H1 (cell line): Measurements from ENCODE around the gene ATP6V0E2. TPM values are rescaled to one million over a fixed set of nuclear protein-coding genes. Genes with fewer than 3 reads are reported as not detected.

Experiments used
- CTCF ChIA-PET: fragments of 300-600 bp; sonication (Branson Sonifier 250); formaldehyde crosslinking; loops from one replicate; lab custom pipeline; 2021; ENCODE audit not compliant: partially characterized antibody; lab: Charles Lee
- POLR2A ChIA-PET: fragments of 300-600 bp; sonication (Branson Sonifier 250); formaldehyde crosslinking; loops from one replicate; lab custom pipeline; 2021; ENCODE audit warnings: inconsistent platforms; ENCODE audit not compliant: partially characterized antibody; lab: Charles Lee
- DNase-seq, 2 experiments: peaks; one replicate each; pipeline versions ENCODE4 v3.0.0 to v3.0.0-alpha.2; 2010 to 2022; ENCODE audit warnings: low spot score in 2 of 2, low read depth in 1 of 2, mixed read lengths in 1 of 2
- FAIRE-seq: peaks from 2 replicates; lab custom pipeline; 2011; peaks lifted over from hg19 to GRCh38; lab: Jason Lieb, UNC
- H2AFZ ChIP-seq: 2 replicates; pipeline ENCODE4 v1.8.1; 2012; ENCODE audit warnings: low read length, inconsistent platforms
- H2AK5ac ChIP-seq: 2 replicates; pipeline ENCODE4 v1.6.1; 2013; ENCODE audit warnings: low read depth, low read length
- H2BK120ac ChIP-seq: replicated peaks from 2 replicates; pipeline ENCODE3; 2013; ENCODE audit warnings: low read depth, low read length, inconsistent platforms
- H2BK12ac ChIP-seq: 2 replicates; pipeline ENCODE4 v1.6.1; 2013; ENCODE audit warnings: low read depth, low read length
- H2BK15ac ChIP-seq: 2 replicates; pipeline ENCODE4 v1.6.1; 2013; ENCODE audit warnings: low read length
- H2BK20ac ChIP-seq: 2 replicates; pipeline ENCODE4 v1.6.1; 2013; ENCODE audit warnings: low read length
- H2BK5ac ChIP-seq: 2 replicates; pipeline ENCODE4 v1.6.1; 2013; ENCODE audit warnings: low read depth, low read length
- H3K14ac ChIP-seq: 2 replicates; pipeline ENCODE4 v1.6.1; 2013; ENCODE audit warnings: inconsistent platforms; ENCODE audit not compliant: insufficient read length
- H3K18ac ChIP-seq: 2 replicates; pipeline ENCODE4 v1.6.1; 2013; ENCODE audit warnings: low read length; ENCODE audit errors: extremely low read depth
- H3K23ac ChIP-seq: 2 replicates; pipeline ENCODE4 v1.6.1; 2013; ENCODE audit warnings: inconsistent platforms; ENCODE audit not compliant: insufficient read length
- H3K23me2 ChIP-seq: 2 replicates; pipeline ENCODE4 v1.6.1; 2013; ENCODE audit warnings: low read depth, low read length
- H3K27ac ChIP-seq: 2 replicates; pipeline ENCODE4 v1.6.1; 2011; ENCODE audit warnings: low read depth, low read length, inconsistent platforms
- H3K27me3 ChIP-seq, 4 experiments: replicated peaks in 1 of 4; 1 replicate in 1 of 4; 2 replicates in 3 of 4; pipeline versions ENCODE4 v1.6.1 to v1.8.1; 2011 to 2013; ENCODE audit warnings: low read length in 3 of 4, mild to moderate bottlenecking in 3 of 4, inconsistent platforms in 2 of 4, mixed read lengths in 2 of 4, moderate library complexity in 1 of 4; ENCODE audit not compliant: control insufficient read depth in 3 of 4, insufficient read depth in 3 of 4; ENCODE audit errors: extremely low read depth in 1 of 4
- H3K36me3 ChIP-seq, 4 experiments: 2 replicates each; pipeline versions ENCODE4 v1.6.1 to v1.8.1; 2011 to 2013; ENCODE audit warnings: mild to moderate bottlenecking in 4 of 4, low read length in 3 of 4, moderate library complexity in 2 of 4, control low read depth in 1 of 4, inconsistent platforms in 1 of 4; ENCODE audit not compliant: insufficient read depth in 4 of 4, control insufficient read depth in 2 of 4
- H3K4ac ChIP-seq: replicated peaks from 2 replicates; pipeline ENCODE3; 2013; ENCODE audit warnings: low read length, low read depth, mixed read lengths, inconsistent platforms; ENCODE audit not compliant: insufficient read length
- H3K4me1 ChIP-seq, 4 experiments: replicated peaks in 1 of 4; 1 replicate in 1 of 4; 2 replicates in 3 of 4; pipeline versions ENCODE4 v1.6.1 to v1.8.1; 2011 to 2013; ENCODE audit warnings: low read length in 3 of 4, inconsistent platforms in 2 of 4, mixed read lengths in 1 of 4; ENCODE audit not compliant: insufficient read depth in 4 of 4, control insufficient read depth in 3 of 4
- H3K4me2 ChIP-seq, 2 experiments: 2 replicates each; pipeline versions ENCODE4 v1.6.1 to v1.8.1; 2011 to 2013; ENCODE audit warnings: low read depth in 2 of 2, low read length in 2 of 2, control low read depth in 1 of 2, inconsistent platforms in 1 of 2, mild to moderate bottlenecking in 1 of 2; ENCODE audit not compliant: insufficient read depth in 1 of 2
- H3K4me3 ChIP-seq, 4 experiments: fragments of 200-600, 300-600 bp in 1 of 4; sonication (generic), shearing (Covaris generic), sonication (Bioruptor Twin) in 1 of 4; 2 replicates each; pipeline versions ENCODE4 v1.5.1 to v1.8.1; 2011 to 2016; ENCODE audit warnings: low read length in 4 of 4, low read depth in 3 of 4, control low read depth in 2 of 4, inconsistent platforms in 2 of 4, mild to moderate bottlenecking in 2 of 4, mixed read lengths in 1 of 4, moderate library complexity in 1 of 4; ENCODE audit not compliant: insufficient read depth in 2 of 4; ENCODE audit errors: extremely low read depth in 1 of 4
- H3K56ac ChIP-seq: replicated peaks from 2 replicates; pipeline ENCODE3; 2013; ENCODE audit warnings: low read depth, mild to moderate bottlenecking, mixed read lengths, low read length, inconsistent platforms; ENCODE audit not compliant: insufficient read length
- H3K79me1 ChIP-seq: 2 replicates; pipeline ENCODE4 v1.6.1; 2013; ENCODE audit warnings: low read depth, low read length, control low read depth
- H3K79me2 ChIP-seq, 2 experiments: 2 replicates each; pipeline versions ENCODE4 v1.6.1 to v1.8.1; 2012 to 2013; ENCODE audit warnings: low read length in 2 of 2, mild to moderate bottlenecking in 2 of 2, inconsistent platforms in 1 of 2; ENCODE audit not compliant: insufficient read depth in 2 of 2, control insufficient read depth in 1 of 2
- H3K9ac ChIP-seq, 4 experiments: replicated peaks in 1 of 4; 1 replicate in 1 of 4; 2 replicates in 3 of 4; pipeline versions ENCODE4 v1.6.1 to v1.8.1; 2011 to 2013; ENCODE audit warnings: low read depth in 3 of 4, low read length in 3 of 4, control low read depth in 2 of 4, mild to moderate bottlenecking in 2 of 4, moderate library complexity in 2 of 4, inconsistent platforms in 1 of 4; ENCODE audit errors: extremely low read depth in 1 of 4
- H3K9me3 ChIP-seq, 2 experiments: 2 replicates each; pipeline versions ENCODE4 v1.6.1 to v1.8.1; 2012 to 2013; ENCODE audit warnings: mild to moderate bottlenecking in 2 of 2, moderate library complexity in 2 of 2, control low read depth in 1 of 2, inconsistent platforms in 1 of 2, low read depth in 1 of 2, low read length in 1 of 2, mixed read lengths in 1 of 2; ENCODE audit not compliant: insufficient read depth in 2 of 2
- H4K20me1 ChIP-seq, 2 experiments: replicated peaks in 1 of 2; 2 replicates each; pipeline versions ENCODE3 to v1.8.1; 2011 to 2013; ENCODE audit warnings: inconsistent platforms in 2 of 2, low read length in 2 of 2, mild to moderate bottlenecking in 1 of 2; ENCODE audit not compliant: insufficient read depth in 2 of 2, control insufficient read depth in 1 of 2
- H4K5ac ChIP-seq: 2 replicates; pipeline ENCODE4 v1.6.1; 2013; ENCODE audit warnings: low read length, low read depth, mixed read lengths, inconsistent platforms; ENCODE audit not compliant: insufficient read length
- H4K8ac ChIP-seq: 2 replicates; pipeline ENCODE4 v1.8.0; 2013; ENCODE audit warnings: mild to moderate bottlenecking, moderate library complexity, low read length, inconsistent platforms; ENCODE audit not compliant: insufficient read depth; ENCODE audit errors: extremely low read depth
- H4K91ac ChIP-seq: replicated peaks from 2 replicates; pipeline ENCODE3; 2013; ENCODE audit warnings: low read length, mixed read lengths, inconsistent platforms; ENCODE audit not compliant: insufficient read length
- BRCA1 ChIP-seq: IDR thresholded peaks from 2 replicates; pipeline ENCODE4 v1.6.1; 2012; ENCODE audit warnings: low read depth, low read length, improper control_type of control experiment
- CREB1 ChIP-seq: IDR thresholded peaks from 2 replicates; pipeline ENCODE4 v1.6.1; 2012; ENCODE audit warnings: inconsistent platforms
- EGR1 ChIP-seq: IDR thresholded peaks from 2 replicates; pipeline ENCODE4 v1.6.1; 2011; ENCODE audit warnings: low read depth, low read length, borderline replicate concordance
- FOSL1 ChIP-seq: IDR thresholded peaks from 2 replicates; pipeline ENCODE4 v1.6.1; 2011; ENCODE audit warnings: mild to moderate bottlenecking, low read depth, low read length, moderate library complexity; ENCODE audit not compliant: insufficient read depth
- HDAC6 ChIP-seq: IDR thresholded peaks from one replicate; pipeline ENCODE4 v1.7.1; 2012; ENCODE audit warnings: low read depth, mild to moderate bottlenecking, inconsistent platforms, low read length, moderate library complexity
- NRF1 ChIP-seq: IDR thresholded peaks from 2 replicates; pipeline ENCODE4 v1.6.1; 2011; ENCODE audit warnings: mild to moderate bottlenecking, low read depth, low read length, improper control_type of control experiment
- RBBP5 ChIP-seq: IDR thresholded peaks from 2 replicates; pipeline ENCODE4 v1.7.1; 2012; ENCODE audit warnings: low read depth, mild to moderate bottlenecking, inconsistent platforms, low read length, moderate library complexity, borderline replicate concordance
- RXRA ChIP-seq: IDR thresholded peaks from 2 replicates; pipeline ENCODE4 v1.6.1; 2011; ENCODE audit warnings: low read depth, mild to moderate bottlenecking, low read length, moderate library complexity; ENCODE audit not compliant: insufficient read depth
- SIRT6 ChIP-seq: IDR thresholded peaks from one replicate; pipeline ENCODE4 v1.7.1; 2012; ENCODE audit warnings: low read length, inconsistent platforms
- TAF1 ChIP-seq: IDR thresholded peaks from 2 replicates; pipeline ENCODE4 v1.6.1; 2011; ENCODE audit warnings: mild to moderate bottlenecking, low read depth, low read length
- TEAD4 ChIP-seq: IDR thresholded peaks from 2 replicates; pipeline ENCODE4 v1.6.1; 2012; ENCODE audit warnings: low read depth, low read length, inconsistent platforms, mixed read lengths
- WGBS, 2 experiments: shearing (Covaris generic) in 1 of 2; methylation state at CpG; one replicate each; pipeline versions ENCODE4 v1.1.6 to v1.1.7; 2013 to 2015; ENCODE audit warnings: low lambda C conversion rate in 2 of 2, mixed read lengths in 2 of 2, inconsistent platforms in 1 of 2, low coverage in 1 of 2, missing lambda C conversion rate in 1 of 2; ENCODE audit not compliant: insufficient replicate concordance in 2 of 2, insufficient coverage in 1 of 2, insufficient read length in 1 of 2; ENCODE audit errors: extremely low coverage in 1 of 2, missing lambda C conversion rate in 1 of 2; 5-methylcytosine and 5-hydroxymethylcytosine counted together
- polyA plus RNA-seq, 7 experiments: library from polyadenylated mRNA; depleted of rRNA in 3 of 7; stranded (reverse) in 5 of 7; unstranded in 2 of 7; fragments of >200 nt in 5 of 7; fragments of 200-250 nt in 2 of 7; gene quantifications; 1 replicate in 5 of 7; 2 replicates in 1 of 7; 4 replicates in 1 of 7; pipeline versions ENCODE4 v1.2.1 to v1.2.3, GENCODE V29; 2011 to 2013; ENCODE audit warnings: missing spikeins in 2 of 7, mixed read lengths in 2 of 7
- total RNA-seq: library from RNA; stranded (reverse); fragmentation: NEBNext Ultra II Directional; extraction: Animal tissue kit (Norgen Biotek cat#: 25700); gene quantifications from 2 replicates; pipeline ENCODE4 v1.2.1, GENCODE V29; 2021

ATP6V0E2 gene
- total and polyA plus RNA-seq, 2 of the 8 experiments (the other 6 are each of a cell fraction or from before 2014, with no cell fraction given) = 26.1 to 47.9 TPM

DNA sequence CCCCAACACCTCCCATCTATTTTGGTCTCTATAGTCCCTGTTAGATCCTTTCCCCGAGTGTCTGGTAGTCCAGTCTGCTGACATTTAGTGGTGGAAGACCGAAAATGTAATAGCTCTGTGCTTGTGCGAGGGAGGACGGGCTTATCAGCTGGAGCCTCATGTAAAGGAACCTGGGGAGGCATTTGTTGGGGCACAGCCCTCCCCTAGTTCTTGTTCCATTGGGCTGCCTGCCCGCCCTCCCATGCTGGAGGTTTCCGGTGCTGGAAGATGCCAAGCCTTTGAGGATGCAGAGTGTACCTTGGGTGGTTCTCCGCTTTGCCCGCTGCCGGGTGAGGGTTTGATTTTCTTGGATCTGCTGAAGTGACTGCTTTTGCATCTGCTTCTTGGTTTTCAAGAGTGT, 30.2 kb upstream of the ATP6V0E2 start:
- no peak overlapping the region for H3K18ac ChIP-seq
- FAIRE-seq = no peak
- POLR2A ChIA-PET = no interaction called here
- no peak overlapping the region for H2AFZ ChIP-seq
- no peak overlapping the region for H3K14ac ChIP-seq
- no peak overlapping the region for H3K27ac ChIP-seq
- no peak overlapping the region for H3K9ac ChIP-seq
- no peak overlapping the region for H3K4me3 ChIP-seq
- no peak overlapping the region for H2BK5ac ChIP-seq
- no peak overlapping the region; the same call in 1 of the 2 replicates for H4K8ac ChIP-seq
- H2BK120ac ChIP-seq = no peak overlapping the region
- no peaks in the 10 kb centered on the region; a peak in 2 of 7 replicates for H3K27me3 ChIP-seq
- DNase-seq = no peak
- no peaks in the 10 kb centered on the region for H3K79me2 ChIP-seq
- no peaks in the 10 kb centered on the region for H4K20me1 ChIP-seq
- CTCF ChIA-PET = interaction anchor here (0.5 to 13.8 kb wide), 8 partner anchors 18 to 1325 kb away, joined by 3 to 209 read pairs (median 6); no protein-coding TSS in a partner anchor
- no peak overlapping the region for H3K56ac ChIP-seq
- TF ChIP-seq HDAC6 (no peak), NRF1 (no peak), FOSL1 (no peak), RXRA (no peak), SIRT6 (no peak), TEAD4 (no peak), RBBP5 (no peak), EGR1 (no peak), CREB1 (no peak), BRCA1 (no peak), TAF1 (no peak)
- no peak overlapping the region for H3K4me2 ChIP-seq
- H2BK20ac ChIP-seq = no peak overlapping the region
- no peak overlapping the region for H4K5ac ChIP-seq
- H4K91ac ChIP-seq = no peak overlapping the region
- WGBS, 2 experiments = 90% methylated on average over 9 of the region's 9 CpGs; no CpG with 5 or more reads in 1 of the 2 experiments
- no peaks in the 10 kb centered on the region for H3K79me1 ChIP-seq
- H2BK12ac ChIP-seq = no peak overlapping the region
- peaks cover 0 to 3% (median 0%) of the 10 kb centered on the region in 4 experiments; a peak in 2 of 7 replicates for H3K4me1 ChIP-seq
- H3K36me3 ChIP-seq = no peaks in the 10 kb centered on the region
- peaks cover 5% of the 10 kb centered on the region; the same call in 1 of the 2 replicates for H3K23me2 ChIP-seq
- H3K23ac ChIP-seq = no peak overlapping the region
- H2AK5ac ChIP-seq = no peak overlapping the region
- H3K4ac ChIP-seq = no peak overlapping the region
- no peaks in the 10 kb centered on the region for H3K9me3 ChIP-seq
- H2BK15ac ChIP-seq = no peak overlapping the region
